Measurements from ENCODE around the gene GIMAP5. TPM values are rescaled to one million over a fixed set of nuclear protein-coding genes. Genes with fewer than 3 reads are reported as not detected.

Gene GIMAP5
- total RNA-seq, 1 experiment from 2014 or later: not detected

GRCh38 chr7:150784120-150784736, 47.0 kb downstream of the GIMAP5 start:
- Histone ChIP-seq H3K9me3 (ENCODE audit: control insufficient read depth, low read depth, low read length) (no peaks in the 10 kb centered on the region), H3K9ac (ENCODE audit: extremely low read depth, insufficient read length, low read length) (no peak overlapping the region), H3K27ac (ENCODE audit: insufficient read length, low read depth, low read length) (no peak overlapping the region), H2BK5ac (ENCODE audit: insufficient read length, low read length) (no peak overlapping the region), H3K27me3 (ENCODE audit: insufficient read depth, low read length) (no peaks in the 10 kb centered on the region), H3K79me1 (ENCODE audit: insufficient read depth, low read depth, low read length, poor library complexity, severe bottlenecking) (no peaks in the 10 kb centered on the region), H3K18ac (ENCODE audit: insufficient read length, low read depth, low read length) (no peak overlapping the region), H4K8ac (replicated peaks; ENCODE audit: insufficient read length, low read depth, low read length) (no peak overlapping the region), H3K23ac (ENCODE audit: insufficient read length, low read depth, low read length) (no peak overlapping the region), H2BK12ac (ENCODE audit: insufficient read length, low read depth, low read length) (no peak overlapping the region), H3T11ph (ENCODE audit: low read length) (no peak overlapping the region), H3K4me2 (ENCODE audit: insufficient read depth, insufficient read length, low read length) (no peak overlapping the region), H3K4ac (ENCODE audit: low read depth, low read length) (no peak overlapping the region), H3K4me1 (ENCODE audit: insufficient read depth, low read length) (no peaks in the 10 kb centered on the region), H3K14ac (ENCODE audit: insufficient read depth, low read length) (no peak overlapping the region), H2AK5ac (ENCODE audit: insufficient read length, low read length) (no peak overlapping the region), H4K5ac (ENCODE audit: insufficient read length, low read depth, low read length) (no peak overlapping the region), H2AFZ (ENCODE audit: low read length) (no peak overlapping the region), H2BK120ac (ENCODE audit: low read depth, low read length, poor library complexity, severe bottlenecking) (no peak overlapping the region), H4K20me1 (ENCODE audit: control insufficient read depth, insufficient read depth, insufficient read length) (no peaks in the 10 kb centered on the region), H2BK20ac (ENCODE audit: low read depth, low read length, poor library complexity, severe bottlenecking) (no peak overlapping the region), H3K79me2 (ENCODE audit: insufficient read depth, low read length) (no peaks in the 10 kb centered on the region), H3K56ac (ENCODE audit: insufficient read length, low read depth, low read length) (no peak overlapping the region), H4K91ac (ENCODE audit: insufficient read length, low read depth, low read length) (no peak overlapping the region), H2BK15ac (ENCODE audit: low read depth, low read length) (no peak overlapping the region), H3K23me2 (ENCODE audit: insufficient read length, low read depth, low read length, poor library complexity, severe bottlenecking) (no peaks in the 10 kb centered on the region)
- no peaks in the 10 kb centered on the region for H3K4me1 Mint-ChIP-seq
- WGBS (ENCODE audit: extremely low coverage, insufficient read length, low lambda C conversion rate): no CpG with 5 or more reads among the region's 9 CpGs
- no peak overlapping the region for H3K27ac Mint-ChIP-seq
- no peaks in the 10 kb centered on the region for H3K9me3 Mint-ChIP-seq
- peaks cover 64% of the 10 kb centered on the region for H3K27me3 Mint-ChIP-seq (ENCODE audit: low read depth)
- H3K4me3 Mint-ChIP-seq: no peak overlapping the region
- no peak for DNase-seq
- H3K36me3 Mint-ChIP-seq (ENCODE audit: insufficient read depth in 1 of 3, low read depth in 3 of 3): no peaks in the 10 kb centered on the region; a peak in 1 of 7 replicates
- no peak for TF ChIP-seq CTCF (conservative IDR thresholded peaks at IDR 0.05)
